ENCODE results near the gene TECTA. TPM values are rescaled to one million over a fixed set of nuclear protein-coding genes. Genes with fewer than 3 reads are reported as not detected.

The TECTA gene
- total RNA-seq, 2 experiments from 2014 or later = 0.16 to 0.41 TPM

DNA sequence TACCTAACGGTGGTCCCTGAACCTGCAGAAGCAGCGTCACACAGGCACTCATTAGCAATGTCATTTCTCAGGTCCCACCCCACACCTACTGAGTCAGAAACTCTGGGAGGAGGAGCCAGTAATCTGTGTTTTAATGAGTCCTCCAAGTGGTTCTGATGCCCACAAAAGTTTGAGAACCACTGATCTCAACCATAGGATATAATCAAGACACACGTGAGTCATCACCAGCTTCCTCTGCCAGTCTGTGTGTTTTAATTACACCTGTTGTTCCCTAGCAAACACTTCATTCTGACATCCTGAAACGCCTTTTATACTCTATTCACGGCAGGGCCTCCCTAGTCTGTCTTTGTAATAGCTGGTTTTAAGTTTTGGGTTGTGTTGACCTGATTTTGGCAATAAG, 5.8 kb downstream of the TECTA start:
- no peaks in the 10 kb centered on the region for H3K36me3 Mint-ChIP-seq (ENCODE audit: low read depth)
- no peaks in the 10 kb centered on the region for H3K9me3 Mint-ChIP-seq
- intact Hi-C loops (cut with micrococcal nuclease) = no loop called here
- CTCF ChIA-PET = no interaction called here
- H3K4me3 Mint-ChIP-seq = no peak overlapping the region
- POLR2A ChIA-PET = no interaction called here
- no peak overlapping the region for H3K27ac Mint-ChIP-seq
- DNase-seq = no peak
- peak; percentile 37 for ATAC-seq
- H3K27me3 Mint-ChIP-seq = peaks cover 3% of the 10 kb centered on the region
- TF ChIP-seq, protein P1, sequence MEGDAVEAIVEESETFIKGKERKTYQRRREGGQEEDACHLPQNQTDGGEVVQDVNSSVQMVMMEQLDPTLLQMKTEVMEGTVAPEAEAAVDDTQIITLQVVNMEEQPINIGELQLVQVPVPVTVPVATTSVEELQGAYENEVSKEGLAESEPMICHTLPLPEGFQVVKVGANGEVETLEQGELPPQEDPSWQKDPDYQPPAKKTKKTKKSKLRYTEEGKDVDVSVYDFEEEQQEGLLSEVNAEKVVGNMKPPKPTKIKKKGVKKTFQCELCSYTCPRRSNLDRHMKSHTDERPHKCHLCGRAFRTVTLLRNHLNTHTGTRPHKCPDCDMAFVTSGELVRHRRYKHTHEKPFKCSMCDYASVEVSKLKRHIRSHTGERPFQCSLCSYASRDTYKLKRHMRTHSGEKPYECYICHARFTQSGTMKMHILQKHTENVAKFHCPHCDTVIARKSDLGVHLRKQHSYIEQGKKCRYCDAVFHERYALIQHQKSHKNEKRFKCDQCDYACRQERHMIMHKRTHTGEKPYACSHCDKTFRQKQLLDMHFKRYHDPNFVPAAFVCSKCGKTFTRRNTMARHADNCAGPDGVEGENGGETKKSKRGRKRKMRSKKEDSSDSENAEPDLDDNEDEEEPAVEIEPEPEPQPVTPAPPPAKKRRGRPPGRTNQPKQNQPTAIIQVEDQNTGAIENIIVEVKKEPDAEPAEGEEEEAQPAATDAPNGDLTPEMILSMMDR (IDR thresholded peaks at IDR 0.05) = no peak
- H3K4me1 Mint-ChIP-seq (ENCODE audit: low read depth) = no peaks in the 10 kb centered on the region

DNA sequence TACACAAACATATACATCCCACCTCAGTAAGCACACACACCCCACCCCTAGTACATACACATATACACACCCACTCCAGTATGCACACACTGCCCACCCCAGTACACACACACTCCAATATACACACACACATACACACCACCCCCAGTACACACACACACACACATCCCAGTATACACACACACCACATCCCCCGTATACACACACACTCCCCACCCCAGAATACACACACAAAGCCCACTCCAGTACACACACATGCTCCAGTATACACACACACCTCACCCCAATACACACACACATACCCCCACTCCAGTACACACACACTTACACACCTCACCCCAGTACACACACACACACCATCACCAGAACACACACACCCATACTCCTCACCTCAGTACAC, 7.4 kb downstream of the TECTA start:
- Mint-ChIP-seq H3K27me3 (peaks cover 9% of the 10 kb centered on the region), H3K4me3 (no peak overlapping the region), H3K9me3 (no peaks in the 10 kb centered on the region), H3K27ac (no peak overlapping the region), H3K4me1 (ENCODE audit: low read depth) (no peaks in the 10 kb centered on the region), H3K36me3 (ENCODE audit: low read depth) (no peaks in the 10 kb centered on the region)
- ChIA-PET POLR2A (no interaction called here), CTCF (no interaction called here)
- TF ChIP-seq, protein P1 (IDR thresholded peaks at IDR 0.05) = no peak
- intact Hi-C loops (cut with micrococcal nuclease) = no loop called here
- ATAC-seq (no peak), DNase-seq (no peak)

DNA sequence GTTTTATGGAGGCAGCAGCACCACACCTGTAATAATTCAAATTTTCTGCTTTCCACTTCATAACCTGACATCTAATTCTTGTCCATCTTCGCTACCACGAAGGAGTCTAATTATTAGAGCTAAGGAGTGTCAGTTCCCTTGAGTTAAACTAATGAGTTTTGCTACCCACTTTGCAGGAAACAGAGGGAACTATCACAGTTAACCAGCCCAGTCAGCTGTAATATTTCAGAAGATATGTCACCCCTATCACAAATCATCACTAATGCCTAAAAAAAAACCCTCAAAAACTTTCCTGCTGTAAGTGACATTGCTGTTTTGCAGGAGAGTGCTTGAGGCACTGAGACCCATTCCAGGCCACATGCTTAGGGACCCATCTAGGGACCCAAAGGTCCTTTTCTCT, 8.4 kb downstream of the TECTA start:
- TF ChIP-seq, protein P1 (IDR thresholded peaks at IDR 0.05) = no peak
- Mint-ChIP-seq H3K27ac (no peak overlapping the region), H3K4me1 (ENCODE audit: low read depth) (no peaks in the 10 kb centered on the region), H3K9me3 (no peaks in the 10 kb centered on the region), H3K27me3 (peaks cover 9% of the 10 kb centered on the region), H3K36me3 (ENCODE audit: low read depth) (no peaks in the 10 kb centered on the region), H3K4me3 (no peak overlapping the region)
- ChIA-PET POLR2A (no interaction called here), CTCF (no interaction called here)
- intact Hi-C loops (cut with micrococcal nuclease) = no loop called here
- ATAC-seq (no peak), DNase-seq (no peak)

DNA sequence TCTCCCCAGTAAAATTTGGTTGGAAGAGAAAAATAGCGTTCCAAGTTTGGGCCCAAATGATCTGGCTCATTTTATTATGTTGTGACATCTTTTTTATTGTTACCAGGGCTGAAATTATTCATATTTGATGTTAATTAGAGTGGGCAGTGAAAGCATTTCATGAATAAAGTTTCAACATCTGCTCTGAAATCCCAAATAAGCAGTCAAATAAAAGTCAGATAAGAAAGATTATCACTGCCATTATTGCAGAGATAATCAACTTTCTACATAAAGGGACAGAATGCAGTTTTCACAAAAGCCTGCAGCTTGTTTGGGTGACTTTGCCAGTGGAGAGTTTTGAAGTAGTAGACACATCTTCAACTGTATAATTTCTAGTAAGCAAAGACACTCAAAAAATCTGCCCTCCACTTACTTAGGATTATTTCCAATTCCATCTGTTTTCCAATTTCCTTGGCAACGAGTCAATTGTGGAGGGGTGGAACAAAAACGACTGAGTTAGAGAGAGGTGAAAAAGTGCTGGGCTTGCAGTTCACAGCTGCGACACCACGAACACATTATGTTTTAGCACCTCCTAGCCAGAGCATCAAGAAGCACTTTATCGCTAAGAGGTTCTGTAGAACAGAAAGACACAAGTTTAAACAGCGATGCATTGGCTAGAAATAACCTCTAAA, 9.0 kb downstream of the TECTA start:
- POLR2A ChIA-PET = no interaction called here

More for the DNA sequence above, 9.0 kb downstream of the TECTA start:
- no peak overlapping the region for H3K27ac Mint-ChIP-seq
- TF ChIP-seq, protein P1 (IDR thresholded peaks at IDR 0.05) = no peak
- no peak for DNase-seq
- no peak for ATAC-seq
- no peaks in the 10 kb centered on the region for H3K9me3 Mint-ChIP-seq
- intact Hi-C loops (cut with micrococcal nuclease) = no loop called here
- no peak overlapping the region for H3K4me3 Mint-ChIP-seq
- H3K27me3 Mint-ChIP-seq = peaks cover 9% of the 10 kb centered on the region
- no peaks in the 10 kb centered on the region for H3K4me1 Mint-ChIP-seq (ENCODE audit: low read depth)
- CTCF ChIA-PET = interaction anchor here (0.7 to 2.0 kb wide), 2 partner anchors 84 to 165 kb away, joined by 3 to 6 read pairs; no protein-coding TSS in a partner anchor
- H3K36me3 Mint-ChIP-seq (ENCODE audit: low read depth) = no peaks in the 10 kb centered on the region

All from activated CD8-positive, alpha-beta T cell treated with anti-CD3 and anti-CD28 coated beads for 36 hours (primary cell).